Measurements from ENCODE around the gene LRRIQ1.

Gene LRRIQ1

GRCh38 chr12:85280165-85280983 lies 244.2 kb downstream of the LRRIQ1 start, which contains the start of gene ALX1:
Gene ALX1, plus strand, starts transcription at chr12:85280220. Its CDS starts 42 bp downstream, at chr12:85280262.
- DNase-seq, result no peak
- no peak for ATAC-seq

- DNase-seq (no peak), ATAC-seq (no peak)
These were observed 245.0 kb downstream of the LRRIQ1 start for GRCh38 chr12:85280984-85281630.

- DNase-seq (no peak), ATAC-seq (no peak)
These were observed 245.6 kb downstream of the LRRIQ1 start for GRCh38 chr12:85281636-85282312.

GRCh38 chr12:85283560-85283959 lies 247.4 kb downstream of the LRRIQ1 start:
- no peak for ATAC-seq
- no peak for DNase-seq

Data from stimulated activated naive CD8-positive, alpha-beta T cell treated with anti-CD3 and anti-CD28 coated beads, Interleukin-15, Interleukin-2, amounts not matched to agents 100 U/mL and 50 U/mL, for 24 hours (primary cell).